ENCODE results near the gene SLC6A20.

SLC6A20 gene

GRCh38 chr3:45814322-45814721 is 18.0 kb upstream of the SLC6A20 start:
- TF ChIP-seq ZBTB48 (tag by site-specific recombination; IDR thresholded peaks at IDR 0.05) (no peak), WT1 (tag by site-specific recombination; IDR thresholded peaks at IDR 0.05) (no peak), ZNF768 (tag by site-specific recombination; IDR thresholded peaks at IDR 0.05) (no peak), ZBTB44 (tag by site-specific recombination; IDR thresholded peaks at IDR 0.05) (no peak), ZBTB20 (tag by site-specific recombination; IDR thresholded peaks at IDR 0.05) (no peak), RBAK (tag by site-specific recombination; IDR thresholded peaks at IDR 0.05) (no peak), ZNF530 (tag by site-specific recombination; IDR thresholded peaks at IDR 0.05; ENCODE audit: low read depth) (no peak), ZIC2 (tag by site-specific recombination; IDR thresholded peaks at IDR 0.05) (no peak)
- CTCF ChIA-PET, result interaction anchor here (0.6 kb wide), 2 partner anchors 39 to 701 kb away, joined by 3 read pairs; no protein-coding TSS in a partner anchor
- Histone ChIP-seq H3K27ac (ENCODE audit: extremely low read depth, low read depth, low read length) (no peak overlapping the region), H3K9me3 (ENCODE audit: control insufficient read depth, insufficient read depth, low read depth, low read length) (no peaks in the 10 kb centered on the region), H3K4me3 (ENCODE audit: low read depth, low read length) (no peak overlapping the region), H3K36me3 (ENCODE audit: control insufficient read depth in 2 of 2, insufficient read depth in 1 of 2, low read length in 2 of 2) (no peaks in the 10 kb centered on the region), H3K4me1 (ENCODE audit: control insufficient read depth, insufficient read depth, low read length) (no peaks in the 10 kb centered on the region)
- POLR2A ChIA-PET, result no interaction called here

GRCh38 chr3:45807681-45808540 is 11.6 kb upstream of the SLC6A20 start:
- no peak overlapping the region for H3K27ac ChIP-seq (ENCODE audit: extremely low read depth, low read depth, low read length)
- H3K4me3 ChIP-seq (ENCODE audit: low read depth, low read length), result no peak overlapping the region
- TF ChIP-seq ZNF610 (tag by site-specific recombination; IDR thresholded peaks at IDR 0.05; ENCODE audit: borderline replicate concordance), result no peak
- TF ChIP-seq ZNF558 (tag by site-specific recombination; IDR thresholded peaks at IDR 0.05), result no peak
- TF ChIP-seq ZNF112 (tag by site-specific recombination; IDR thresholded peaks at IDR 0.05), result no peak
- TF ChIP-seq ZNF837 (tag by site-specific recombination; IDR thresholded peaks at IDR 0.05), result no peak
- no peak for TF ChIP-seq ZNF202 (tag by site-specific recombination; IDR thresholded peaks at IDR 0.05; ENCODE audit: borderline replicate concordance)
- no peak for TF ChIP-seq KLF10 (tag by site-specific recombination; IDR thresholded peaks at IDR 0.05)
- TF ChIP-seq ZNF433 (tag by site-specific recombination; IDR thresholded peaks at IDR 0.05; ENCODE audit: low read depth), result no peak
- TF ChIP-seq ZSCAN16 (tag by site-specific recombination; IDR thresholded peaks at IDR 0.05), result no peak
- no peak for TF ChIP-seq ZNF280C (tag by site-specific recombination; IDR thresholded peaks at IDR 0.05)
- no peak for TF ChIP-seq ZNF121 (tag by site-specific recombination; IDR thresholded peaks at IDR 0.05)
- TF ChIP-seq ZNF639 (tag by site-specific recombination; IDR thresholded peaks at IDR 0.05), result no peak
- no peak for TF ChIP-seq OSR2 (tag by site-specific recombination; IDR thresholded peaks at IDR 0.05)
- no peak for TF ChIP-seq MYNN (tag by site-specific recombination; IDR thresholded peaks at IDR 0.05; ENCODE audit: borderline replicate concordance)
- no peak for TF ChIP-seq WT1 (tag by site-specific recombination; IDR thresholded peaks at IDR 0.05)
- TF ChIP-seq ZNF302 (tag by site-specific recombination; IDR thresholded peaks at IDR 0.05; ENCODE audit: low read depth), result no peak
- no peak for TF ChIP-seq ZNF19 (tag by site-specific recombination; IDR thresholded peaks at IDR 0.05; ENCODE audit: low read depth)
- TF ChIP-seq ZSCAN4 (tag by site-specific recombination; IDR thresholded peaks at IDR 0.05), result no peak
- ChIA-PET POLR2A (no interaction called here), CTCF (no interaction called here)
- no peaks in the 10 kb centered on the region for H3K9me3 ChIP-seq (ENCODE audit: control insufficient read depth, insufficient read depth, low read depth, low read length)
- no peaks in the 10 kb centered on the region for H3K36me3 ChIP-seq (ENCODE audit: control insufficient read depth in 2 of 2, insufficient read depth in 1 of 2, low read length in 2 of 2)
- H3K4me1 ChIP-seq (ENCODE audit: control insufficient read depth, insufficient read depth, low read length), result no peaks in the 10 kb centered on the region

Data from HEK293 (cell line).